EL (cell line): Measurements from ENCODE around the gene ACTR3.
"Not testable (repeated sequence)": the region's sequence is repeated elsewhere in the genome, so short reads cannot be mapped to it uniquely, and the experiment has no call there.

ENCODE experiments used
- DNase-seq: peaks from one replicate; pipeline ENCODE4 v3.0.0-alpha.2; 2016

The ACTR3 gene

GRCh38 chr2:113906647-113907046 is 16.8 kb downstream of the ACTR3 start:
- DNase-seq: no peak

GRCh38 chr2:113907297-113907696 is 17.4 kb downstream of the ACTR3 start:
- no peak for DNase-seq

- no peak for DNase-seq
Observed at GRCh38 chr2:113910110-113910717, 20.3 kb downstream of the ACTR3 start.

GRCh38 chr2:113910967-113911678 is 21.2 kb downstream of the ACTR3 start:
- DNase-seq: no peak

- no peak for DNase-seq
Observed at GRCh38 chr2:113915082-113915819, 25.4 kb downstream of the ACTR3 start.

- no peak for DNase-seq
Observed at GRCh38 chr2:113918229-113918628, 28.3 kb downstream of the ACTR3 start.

- peak; percentile 19 for DNase-seq
Observed at GRCh38 chr2:113920996-113921395, 31.1 kb downstream of the ACTR3 start.

GRCh38 chr2:113922335-113922734 is 32.4 kb downstream of the ACTR3 start:
- DNase-seq: no peak

- no peak for DNase-seq
Observed at GRCh38 chr2:113922784-113923183, 32.9 kb downstream of the ACTR3 start.

- DNase-seq: no peak
Observed at GRCh38 chr2:113925884-113926283, 36.0 kb downstream of the ACTR3 start.

- DNase-seq: no peak
Observed at GRCh38 chr2:113926314-113926713, 36.4 kb downstream of the ACTR3 start.

GRCh38 chr2:113930448-113930847 is 40.6 kb downstream of the ACTR3 start:
- no peak for DNase-seq

GRCh38 chr2:113937501-113937900 is 47.6 kb downstream of the ACTR3 start:
- DNase-seq: no peak

GRCh38 chr2:113940891-113941290 is 51.0 kb downstream of the ACTR3 start:
- DNase-seq: peak; percentile 31

GRCh38 chr2:113945784-113946183 is 55.9 kb downstream of the ACTR3 start:
- DNase-seq: not testable (repeated sequence)

- not testable (repeated sequence) for DNase-seq
Observed at GRCh38 chr2:113950906-113951305, 61.0 kb downstream of the ACTR3 start.

- DNase-seq: no peak
Observed at GRCh38 chr2:113961000-113961399, 71.1 kb downstream of the ACTR3 start.

- DNase-seq: peak; percentile 39
Observed at GRCh38 chr2:113962692-113963480, 73.0 kb downstream of the ACTR3 start.

- no peak for DNase-seq
Observed at GRCh38 chr2:113963965-113964364, 74.1 kb downstream of the ACTR3 start.

GRCh38 chr2:113964436-113964835 is 74.5 kb downstream of the ACTR3 start:
- no peak for DNase-seq

- no peak for DNase-seq
Observed at GRCh38 chr2:113965228-113965627, 75.3 kb downstream of the ACTR3 start.

GRCh38 chr2:113965644-113966043 is 75.8 kb downstream of the ACTR3 start:
- peak; percentile 40 for DNase-seq

- DNase-seq: no peak
Observed at GRCh38 chr2:113966171-113966570, 76.3 kb downstream of the ACTR3 start.
